Renal cortical epithelial cell (primary cell): ENCODE results near the gene TFPI2. TPM values are rescaled to one million over a fixed set of nuclear protein-coding genes. Genes with fewer than 3 reads are reported as not detected.

Experiments used
- DNase-seq: peaks from one replicate; pipeline ENCODE4 v3.0.0-alpha.2; 2011; ENCODE audit warnings: low read depth
- total RNA-seq: library from RNA; depleted of rRNA; stranded (reverse); fragments of >200 nt; gene quantifications from 2 replicates; pipeline ENCODE4 v1.2.3, GENCODE V29; 2014

The TFPI2 gene
- total RNA-seq, 1 donor from 2014 or later, result 22.7 TPM

- no peak for DNase-seq
These were observed 31.7 kb downstream of the TFPI2 start for GRCh38 chr7:93858857-93859256.

- peak; percentile 13 for DNase-seq
These were observed 34.2 kb downstream of the TFPI2 start for GRCh38 chr7:93856323-93856722.

- no peak for DNase-seq
These were observed 34.8 kb downstream of the TFPI2 start for GRCh38 chr7:93855797-93856196.

GRCh38 chr7:93854480-93854879 is 36.1 kb downstream of the TFPI2 start:
- DNase-seq, result no peak

- DNase-seq, result peak; percentile 90
These were observed 39.0 kb downstream of the TFPI2 start for GRCh38 chr7:93851536-93851935.

GRCh38 chr7:93843260-93843659 is 47.3 kb downstream of the TFPI2 start:
- peak; percentile 22 for DNase-seq

GRCh38 chr7:93838966-93839365 is 51.6 kb downstream of the TFPI2 start:
- DNase-seq, result no peak

GRCh38 chr7:93837245-93837644 is 53.3 kb downstream of the TFPI2 start:
- no peak for DNase-seq

GRCh38 chr7:93836116-93836515 is 54.4 kb downstream of the TFPI2 start:
- no peak for DNase-seq

- DNase-seq, result no peak
These were observed 54.9 kb downstream of the TFPI2 start for GRCh38 chr7:93835702-93836101.

Other genes with a start within 250 kb of the TFPI2 start
- 0.05 TPM in 1 of 2 replicates, not detected in the other for gene GNGT1, start 15.8 kb upstream of the TFPI2 start, total RNA-seq
- 26.0 and 35.1 TPM in 2 replicates for gene GNG11, start 31.0 kb upstream of the TFPI2 start, total RNA-seq
- 55.0 and 63.0 TPM in 2 replicates for gene BET1, start 113.6 kb upstream of the TFPI2 start, total RNA-seq